ENCODE results near the gene DECR2.

DNA sequence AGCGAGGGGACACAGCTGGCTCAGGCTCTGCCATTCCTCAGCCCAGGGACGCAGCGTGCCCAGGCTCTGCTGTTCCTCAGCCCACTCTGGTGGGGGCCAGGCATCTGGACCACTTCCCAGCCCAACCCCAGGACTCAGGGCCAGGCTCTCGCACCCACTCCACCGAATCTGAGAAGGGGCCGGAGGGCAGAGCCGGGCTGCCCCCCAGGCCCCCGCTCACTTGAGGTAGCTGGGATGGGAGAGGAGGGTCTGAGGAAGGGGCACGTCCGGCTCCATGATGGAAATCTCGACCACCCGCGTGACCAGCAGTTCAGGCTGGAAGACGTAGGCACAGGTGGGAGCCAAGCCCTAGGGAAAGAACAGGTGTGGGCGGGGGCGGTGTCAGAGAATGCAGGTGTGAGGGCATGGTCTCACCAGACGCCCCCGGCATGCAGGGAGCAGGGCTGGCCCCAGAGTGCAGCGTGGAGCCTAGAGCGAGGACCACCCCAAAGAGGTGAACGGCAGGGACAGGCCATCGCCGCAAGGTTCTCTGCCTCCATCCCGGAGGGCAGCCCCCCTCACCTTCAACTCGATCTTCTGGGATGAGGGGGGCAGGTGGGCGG lies 24.8 kb upstream of the DECR2 start:
- no peak for TF ChIP-seq TCF4 (CRISPR knock-in tag; IDR thresholded peaks at IDR 0.05; ENCODE audit: borderline replicate concordance)
- TF ChIP-seq PPARA (CRISPR knock-in tag; IDR thresholded peaks at IDR 0.05; ENCODE audit: borderline replicate concordance) = no peak
- TF ChIP-seq PATZ1 (CRISPR knock-in tag; IDR thresholded peaks at IDR 0.05; ENCODE audit: borderline replicate concordance) = no peak
- no peak for TF ChIP-seq RARB (CRISPR knock-in tag; IDR thresholded peaks at IDR 0.05)
- TF ChIP-seq CSDC2 (CRISPR knock-in tag; IDR thresholded peaks at IDR 0.05) = no peak
- no peak for TF ChIP-seq ZNF565 (CRISPR knock-in tag; conservative IDR thresholded peaks at IDR 0.05; ENCODE audit: low read depth)
- TF ChIP-seq ZNF70 (CRISPR knock-in tag; IDR thresholded peaks at IDR 0.05) = no peak
- TF ChIP-seq ZFP3 (CRISPR knock-in tag; IDR thresholded peaks at IDR 0.05) = no peak

All from SK-N-SH treated with all-trans-retinoic acid at 6 μM for 48 hours (cell line).